NCI-H146 (cell line): ENCODE data around the gene RAP1GAP.
"Not testable (repeated sequence)": the region's sequence is repeated elsewhere in the genome, so short reads cannot be mapped to it uniquely, and the experiment has no call there.

Experiments used
- DNase-seq: peaks from one replicate; lab custom pipeline; 2025; lab: John Stamatoyannopoulos, UW

The RAP1GAP gene

GRCh38 chr1:21644348-21644747, 24.8 kb downstream of the RAP1GAP start:
- DNase-seq: no peak

- DNase-seq: no peak
Observed at GRCh38 chr1:21643624-21644023, 25.5 kb downstream of the RAP1GAP start.

GRCh38 chr1:21641967-21642739, 27.0 kb downstream of the RAP1GAP start:
- DNase-seq: no peak

- DNase-seq: no peak
Observed at GRCh38 chr1:21641537-21641936, 27.6 kb downstream of the RAP1GAP start.

- DNase-seq: no peak
Observed at GRCh38 chr1:21641076-21641475, 28.1 kb downstream of the RAP1GAP start.

- DNase-seq: no peak
Observed at GRCh38 chr1:21640653-21641052, 28.5 kb downstream of the RAP1GAP start.

- no peak for DNase-seq
Observed at GRCh38 chr1:21639594-21640041, 29.5 kb downstream of the RAP1GAP start.

GRCh38 chr1:21638531-21639341, 30.4 kb downstream of the RAP1GAP start:
- no peak for DNase-seq

GRCh38 chr1:21637514-21637913, 31.6 kb downstream of the RAP1GAP start:
- no peak for DNase-seq

- DNase-seq: no peak
Observed at GRCh38 chr1:21636029-21636428, 33.1 kb downstream of the RAP1GAP start.

- DNase-seq: no peak
Observed at GRCh38 chr1:21634806-21635535, 34.2 kb downstream of the RAP1GAP start.

- no peak for DNase-seq
Observed at GRCh38 chr1:21633992-21634805, 35.0 kb downstream of the RAP1GAP start.

- no peak for DNase-seq
Observed at GRCh38 chr1:21633141-21633755, 35.9 kb downstream of the RAP1GAP start.

GRCh38 chr1:21631944-21632887, 36.9 kb downstream of the RAP1GAP start:
- peak; percentile 49 for DNase-seq

- not testable (repeated sequence) for DNase-seq
Observed at GRCh38 chr1:21631590-21631943, 37.6 kb downstream of the RAP1GAP start.

- no peak for DNase-seq
Observed at GRCh38 chr1:21630571-21631343, 38.4 kb downstream of the RAP1GAP start.

GRCh38 chr1:21629971-21630370, 39.2 kb downstream of the RAP1GAP start:
- DNase-seq: no peak

GRCh38 chr1:21628798-21629393, 40.3 kb downstream of the RAP1GAP start:
- DNase-seq: no peak

- DNase-seq: no peak
Observed at GRCh38 chr1:21626921-21627339, 42.2 kb downstream of the RAP1GAP start.
